Neutrophil (primary cell): Measurements from ENCODE around the gene PANK2.
A peak's percentile ranks its signal among the peaks of the same experiment; 100 is the strongest.

ENCODE experiments used
- H3K27ac ChIP-seq: fragments of 200-600 bp; sonication (generic); 2 replicates; pipeline ENCODE4 v1.5.1; 2016; ENCODE audit warnings: mild to moderate bottlenecking, moderate library complexity
- H3K27me3 ChIP-seq: fragments of 200-600 bp; sonication (generic); 2 replicates; pipeline ENCODE4 v1.6.0; 2016; ENCODE audit warnings: mild to moderate bottlenecking
- H3K36me3 ChIP-seq: fragments of 200-600 bp; sonication (generic); 2 replicates; pipeline ENCODE4 v1.5.1; 2017
- H3K4me1 ChIP-seq, 2 experiments: fragments of 200-600 bp in 1 of 2; sonication (generic) in 1 of 2; 1 replicate in 1 of 2; 2 replicates in 1 of 2; pipeline versions ENCODE4 v1.5.1 to v1.6.1; 2013 to 2016; ENCODE audit warnings: low read depth in 1 of 2, low read length in 1 of 2, mild to moderate bottlenecking in 1 of 2, moderate library complexity in 1 of 2; ENCODE audit not compliant: control insufficient read depth in 1 of 2, insufficient read depth in 1 of 2
- H3K4me3 ChIP-seq, 2 experiments: fragments of 200-600 bp in 1 of 2; sonication (generic) in 1 of 2; 1 replicate in 1 of 2; 2 replicates in 1 of 2; pipeline ENCODE4 v1.5.1; 2013 to 2016; ENCODE audit warnings: low read depth in 1 of 2, low read length in 1 of 2, mild to moderate bottlenecking in 1 of 2, moderate library complexity in 1 of 2
- H3K9me3 ChIP-seq: fragments of 200-600 bp; sonication (generic); 2 replicates; pipeline ENCODE4 v1.5.1; 2016
- TF ChIP-seq, protein P1 (sequence below): fragments of 200-600 bp; sonication (generic); IDR thresholded peaks from 2 replicates; pipeline ENCODE4 v1.5.1; 2016; ENCODE audit warnings: antibody characterized with exemption

PANK2 gene

GRCh38 chr20:3846740-3847428, 42.3 kb upstream of the PANK2 start, which contains the start of gene MAVS:
Gene MAVS (plus strand): TSS chr20:3846834. CDS start chr20:3854625, 7,791 bp downstream.
- Histone ChIP-seq H3K4me3 (peak within 1 kb of the TSS; percentile 92 to 99), H3K9me3 (no peaks in the 10 kb centered on the region), H3K27me3 (no peaks in the 10 kb centered on the region), H3K4me1 (peaks cover 13 to 19% of the 10 kb centered on the region in 2 experiments), H3K36me3 (no peaks in the 10 kb centered on the region), H3K27ac (peak within 1 kb of the TSS; percentile 86)
- TF ChIP-seq, protein P1, sequence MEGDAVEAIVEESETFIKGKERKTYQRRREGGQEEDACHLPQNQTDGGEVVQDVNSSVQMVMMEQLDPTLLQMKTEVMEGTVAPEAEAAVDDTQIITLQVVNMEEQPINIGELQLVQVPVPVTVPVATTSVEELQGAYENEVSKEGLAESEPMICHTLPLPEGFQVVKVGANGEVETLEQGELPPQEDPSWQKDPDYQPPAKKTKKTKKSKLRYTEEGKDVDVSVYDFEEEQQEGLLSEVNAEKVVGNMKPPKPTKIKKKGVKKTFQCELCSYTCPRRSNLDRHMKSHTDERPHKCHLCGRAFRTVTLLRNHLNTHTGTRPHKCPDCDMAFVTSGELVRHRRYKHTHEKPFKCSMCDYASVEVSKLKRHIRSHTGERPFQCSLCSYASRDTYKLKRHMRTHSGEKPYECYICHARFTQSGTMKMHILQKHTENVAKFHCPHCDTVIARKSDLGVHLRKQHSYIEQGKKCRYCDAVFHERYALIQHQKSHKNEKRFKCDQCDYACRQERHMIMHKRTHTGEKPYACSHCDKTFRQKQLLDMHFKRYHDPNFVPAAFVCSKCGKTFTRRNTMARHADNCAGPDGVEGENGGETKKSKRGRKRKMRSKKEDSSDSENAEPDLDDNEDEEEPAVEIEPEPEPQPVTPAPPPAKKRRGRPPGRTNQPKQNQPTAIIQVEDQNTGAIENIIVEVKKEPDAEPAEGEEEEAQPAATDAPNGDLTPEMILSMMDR: peak; percentile 17

GRCh38 chr20:3847429-3847940, 41.7 kb upstream of the PANK2 start:
- Histone ChIP-seq H3K27ac (peak overlapping the region; percentile 86), H3K4me1 (peaks cover 13 to 19% of the 10 kb centered on the region in 2 experiments), H3K9me3 (no peaks in the 10 kb centered on the region), H3K4me3 (peak overlapping the region; percentile 92 to 99), H3K27me3 (no peaks in the 10 kb centered on the region), H3K36me3 (no peaks in the 10 kb centered on the region)
- TF ChIP-seq, protein P1: no peak

DNA sequence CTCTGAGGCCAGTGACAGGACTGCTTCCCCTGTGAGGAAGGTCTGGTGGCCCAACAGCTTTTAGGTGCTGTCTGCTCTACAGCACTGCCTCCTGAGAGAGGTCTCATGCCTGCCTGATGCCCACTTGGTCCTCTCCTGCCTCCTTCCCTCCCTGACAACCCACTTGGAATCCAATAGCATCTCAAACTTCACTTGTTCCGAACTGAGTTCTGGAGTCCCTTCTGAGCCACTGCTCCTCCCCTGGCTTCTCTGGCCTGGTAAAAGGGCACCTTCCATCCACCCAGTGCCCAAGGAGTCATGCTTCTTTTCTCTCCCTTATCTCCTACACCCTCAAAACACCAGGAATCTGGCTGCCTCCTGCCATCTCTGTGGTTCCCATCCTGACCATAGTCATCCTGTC, 40.6 kb upstream of the PANK2 start:
- H3K27ac ChIP-seq: peak overlapping the region; percentile 47
- H3K4me3 ChIP-seq: no peak overlapping the region
- H3K4me1 ChIP-seq: peaks cover 13 to 19% of the 10 kb centered on the region in 2 experiments
- H3K9me3 ChIP-seq: no peaks in the 10 kb centered on the region
- H3K27me3 ChIP-seq: no peaks in the 10 kb centered on the region
- TF ChIP-seq, protein P1: no peak
- H3K36me3 ChIP-seq: no peaks in the 10 kb centered on the region

- H3K4me3 ChIP-seq: no peak overlapping the region
- H3K4me1 ChIP-seq: peaks cover 7 to 8% of the 10 kb centered on the region in 2 experiments
- H3K27me3 ChIP-seq: no peaks in the 10 kb centered on the region
- peak overlapping the region; percentile 70 for H3K27ac ChIP-seq
- no peaks in the 10 kb centered on the region for H3K9me3 ChIP-seq
- TF ChIP-seq, protein P1: no peak
- H3K36me3 ChIP-seq: peaks cover 31% of the 10 kb centered on the region
Observed at GRCh38 chr20:3854462-3854871, 34.7 kb upstream of the PANK2 start.

GRCh38 chr20:3857405-3857804, 31.8 kb upstream of the PANK2 start:
- Histone ChIP-seq H3K27me3 (no peaks in the 10 kb centered on the region), H3K9me3 (no peaks in the 10 kb centered on the region), H3K27ac (no peak overlapping the region), H3K4me1 (peaks cover 7 to 8% of the 10 kb centered on the region in 2 experiments), H3K36me3 (peaks cover 58% of the 10 kb centered on the region), H3K4me3 (no peak overlapping the region)
- TF ChIP-seq, protein P1: no peak
